ENCODE results near the gene KLK11. TPM values are rescaled to one million over a fixed set of nuclear protein-coding genes. Genes with fewer than 3 reads are reported as not detected.

Gene KLK11
- total RNA-seq, 1 donor from 2014 or later: not detected

- Histone ChIP-seq H3K27me3 (ENCODE audit: control insufficient read depth, insufficient read depth, low read length) (peaks cover 15% of the 10 kb centered on the region), H3K4me3 (ENCODE audit: low read depth, low read length) (no peak overlapping the region), H3K36me3 (ENCODE audit: control insufficient read depth, insufficient read depth, low read length) (no peaks in the 10 kb centered on the region)
- DNase-seq (ENCODE audit: low read depth): no peak
- no peak for TF ChIP-seq CTCF (IDR thresholded peaks at IDR 0.05; ENCODE audit: insufficient read depth, low read length, poor library complexity, severe bottlenecking)
These were observed 2.5 kb downstream of the KLK11 start for GRCh38 chr19:51023946-51024345.

GRCh38 chr19:51022526-51022925, 3.9 kb downstream of the KLK11 start:
- no peak for TF ChIP-seq CTCF (IDR thresholded peaks at IDR 0.05; ENCODE audit: insufficient read depth, low read length, poor library complexity, severe bottlenecking)
- Histone ChIP-seq H3K27me3 (ENCODE audit: control insufficient read depth, insufficient read depth, low read length) (peaks cover 26% of the 10 kb centered on the region), H3K36me3 (ENCODE audit: control insufficient read depth, insufficient read depth, low read length) (no peaks in the 10 kb centered on the region), H3K4me3 (ENCODE audit: low read depth, low read length) (no peak overlapping the region)
- no peak for DNase-seq (ENCODE audit: low read depth)

- TF ChIP-seq CTCF (IDR thresholded peaks at IDR 0.05; ENCODE audit: insufficient read depth, low read length, poor library complexity, severe bottlenecking): peak; percentile 61
- DNase-seq (ENCODE audit: low read depth): no peak
- H3K27me3 ChIP-seq (ENCODE audit: control insufficient read depth, insufficient read depth, low read length): peaks cover 36% of the 10 kb centered on the region
- H3K36me3 ChIP-seq (ENCODE audit: control insufficient read depth, insufficient read depth, low read length): no peaks in the 10 kb centered on the region
- no peak overlapping the region for H3K4me3 ChIP-seq (ENCODE audit: low read depth, low read length)
These were observed 5.3 kb downstream of the KLK11 start for GRCh38 chr19:51020988-51021651.

GRCh38 chr19:51019544-51019925, 6.9 kb downstream of the KLK11 start, which contains the start of gene KLK10:
Gene KLK10 (minus strand): TSS chr19:51019709. CDS start chr19:51019130, 579 bp downstream.
- peak within 1 kb of the TSS; percentile 5 for H3K4me3 ChIP-seq (ENCODE audit: low read depth, low read length)
- no peaks in the 10 kb centered on the region for H3K36me3 ChIP-seq (ENCODE audit: control insufficient read depth, insufficient read depth, low read length)
- H3K27me3 ChIP-seq (ENCODE audit: control insufficient read depth, insufficient read depth, low read length): peaks cover 36% of the 10 kb centered on the region
- DNase-seq (ENCODE audit: low read depth): no peak
- no peak for TF ChIP-seq CTCF (IDR thresholded peaks at IDR 0.05; ENCODE audit: insufficient read depth, low read length, poor library complexity, severe bottlenecking)

DNA sequence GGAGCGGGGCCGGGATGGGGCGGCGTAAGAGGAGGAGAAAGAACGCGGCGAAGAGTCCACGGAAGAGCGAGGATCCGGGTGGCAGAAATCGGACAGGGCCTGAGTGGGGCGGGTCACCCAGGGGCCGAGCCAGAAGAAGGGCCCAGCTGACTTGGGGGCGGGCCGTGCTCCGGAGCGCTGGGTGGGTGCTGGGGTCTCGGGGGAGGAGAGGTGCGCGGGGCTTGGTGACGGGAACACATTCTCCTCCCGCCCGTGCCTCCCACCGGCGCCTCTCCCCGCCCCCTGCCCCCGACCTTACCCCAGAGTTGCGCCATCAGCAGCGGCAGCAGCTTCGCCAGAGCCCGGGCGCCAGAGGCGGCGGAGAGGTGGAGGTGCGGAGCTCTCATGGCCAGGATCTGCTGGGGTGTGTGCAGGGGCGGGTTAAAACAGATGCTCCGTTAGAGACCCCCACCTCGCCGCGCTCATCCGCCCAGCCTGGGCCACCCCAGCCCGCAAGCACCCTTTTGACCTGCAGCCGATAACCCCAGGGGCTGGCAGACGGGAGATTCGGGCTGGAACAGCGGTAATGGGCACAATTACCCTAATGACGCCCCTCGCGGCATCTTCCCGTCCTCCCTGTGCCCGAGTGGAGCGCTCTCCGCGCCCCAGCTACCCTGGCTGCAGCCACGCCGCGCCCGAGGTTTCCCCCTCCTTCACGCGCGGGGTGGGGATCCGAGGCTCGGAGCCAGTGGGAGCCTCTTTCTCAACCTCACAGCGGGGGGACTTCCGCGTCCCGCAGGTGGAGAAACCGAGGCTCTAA, 7.5 kb downstream of the KLK11 start:
- no peak for TF ChIP-seq CTCF (IDR thresholded peaks at IDR 0.05; ENCODE audit: insufficient read depth, low read length, poor library complexity, severe bottlenecking)
- DNase-seq (ENCODE audit: low read depth): no peak
- peaks cover 36% of the 10 kb centered on the region for H3K27me3 ChIP-seq (ENCODE audit: control insufficient read depth, insufficient read depth, low read length)

More for the DNA sequence above, 7.5 kb downstream of the KLK11 start:
- peak overlapping the region; percentile 5 for H3K4me3 ChIP-seq (ENCODE audit: low read depth, low read length)
- no peaks in the 10 kb centered on the region for H3K36me3 ChIP-seq (ENCODE audit: control insufficient read depth, insufficient read depth, low read length)
